Activated T-cell treated with anti-CD3 and anti-CD28 coated beads, Interleukin-2, amount 50 U/mL, for 24 hours (primary cell): Measurements from ENCODE around the gene PRAC1.
"Not testable (repeated sequence)": the region's sequence is repeated elsewhere in the genome, so short reads cannot be mapped to it uniquely, and the experiment has no call there.

Experiments used
- DNase-seq: peaks from one replicate; pipeline ENCODE4 v3.0.0-alpha.2; 2020
- H3K27ac Mint-ChIP-seq: 2 replicates; pipeline ENCODE4 v1.8.0; 2020; ENCODE audit warnings: mild to moderate bottlenecking, mixed read lengths
- H3K27me3 Mint-ChIP-seq: 2 replicates; pipeline ENCODE4 v1.8.0; 2020; ENCODE audit warnings: mixed read lengths
- H3K36me3 Mint-ChIP-seq: 2 replicates; pipeline ENCODE4 v1.8.0; 2020; ENCODE audit warnings: low read depth, mixed read lengths
- H3K4me1 Mint-ChIP-seq: 2 replicates; pipeline ENCODE4 v1.8.0; 2020; ENCODE audit warnings: low read depth, mixed read lengths
- H3K4me3 Mint-ChIP-seq: 2 replicates; pipeline ENCODE4 v1.8.0; 2020; ENCODE audit warnings: mild to moderate bottlenecking, moderate library complexity, mixed read lengths
- H3K9me3 Mint-ChIP-seq: 2 replicates; pipeline ENCODE4 v1.8.0; 2020; ENCODE audit warnings: mixed read lengths

The PRAC1 gene

DNA sequence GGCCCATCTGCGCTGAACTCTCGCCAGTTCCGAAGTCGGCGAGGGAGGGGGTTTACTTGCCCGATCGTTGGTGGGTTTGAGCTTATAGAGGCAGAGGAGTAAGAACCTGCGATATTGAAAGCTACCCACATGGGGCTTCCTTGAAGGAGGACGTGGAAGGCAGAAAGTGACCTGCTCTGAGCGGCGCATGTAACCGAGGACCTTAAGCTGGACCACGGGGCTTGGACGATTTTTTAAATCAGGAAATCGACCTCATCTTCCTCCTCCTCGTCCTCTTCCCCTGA, 2.6 kb upstream of the PRAC1 start:
- Mint-ChIP-seq H3K4me3 (peak overlapping the region; percentile 20), H3K9me3 (no peaks in the 10 kb centered on the region), H3K4me1 (peaks cover 42% of the 10 kb centered on the region), H3K27ac (no peak overlapping the region), H3K36me3 (no peaks in the 10 kb centered on the region), H3K27me3 (peaks cover 100% of the 10 kb centered on the region)
- peak; percentile 40 for DNase-seq

DNA sequence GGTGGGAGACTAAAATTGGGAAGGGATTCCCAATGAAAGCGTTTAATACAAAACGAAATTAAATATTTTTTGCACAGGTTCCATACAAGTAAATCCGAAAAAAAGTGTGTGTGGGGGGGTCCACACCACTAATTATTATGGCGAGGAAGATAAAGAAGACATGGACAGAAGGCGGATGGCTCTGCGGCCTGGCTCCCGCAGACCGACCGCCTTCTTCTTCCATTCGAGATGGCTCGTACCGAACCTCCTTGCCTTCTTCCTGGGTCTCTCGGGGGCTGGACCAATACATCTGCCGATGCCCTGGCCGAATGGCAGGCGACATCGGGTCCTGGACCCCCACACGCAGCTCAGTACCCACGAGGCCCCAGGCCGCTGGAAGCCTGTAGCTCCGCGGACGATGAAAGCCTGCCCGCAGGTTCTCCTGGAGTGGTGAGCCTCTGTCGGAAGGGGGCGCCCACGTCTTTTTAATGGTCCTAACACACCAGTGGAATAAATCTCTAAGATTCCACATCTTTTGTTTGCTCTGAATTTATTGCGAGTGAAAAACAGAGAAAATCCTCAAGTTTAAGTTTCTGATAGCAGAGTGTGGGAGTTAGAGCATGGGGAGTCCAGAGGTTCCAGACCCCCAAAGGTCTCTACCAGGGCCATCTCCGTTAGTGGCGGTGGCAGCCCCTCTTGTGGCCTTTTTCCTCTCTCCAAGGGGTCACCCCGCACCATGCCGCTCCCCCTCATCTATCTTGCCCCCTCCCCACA, 2.1 kb upstream of the PRAC1 start:
- Mint-ChIP-seq H3K4me1 (peaks cover 43% of the 10 kb centered on the region), H3K4me3 (peak overlapping the region; percentile 50), H3K27me3 (peaks cover 100% of the 10 kb centered on the region), H3K27ac (peak overlapping the region; percentile 52), H3K9me3 (no peaks in the 10 kb centered on the region), H3K36me3 (no peaks in the 10 kb centered on the region)
- DNase-seq = peak; percentile 81

DNA sequence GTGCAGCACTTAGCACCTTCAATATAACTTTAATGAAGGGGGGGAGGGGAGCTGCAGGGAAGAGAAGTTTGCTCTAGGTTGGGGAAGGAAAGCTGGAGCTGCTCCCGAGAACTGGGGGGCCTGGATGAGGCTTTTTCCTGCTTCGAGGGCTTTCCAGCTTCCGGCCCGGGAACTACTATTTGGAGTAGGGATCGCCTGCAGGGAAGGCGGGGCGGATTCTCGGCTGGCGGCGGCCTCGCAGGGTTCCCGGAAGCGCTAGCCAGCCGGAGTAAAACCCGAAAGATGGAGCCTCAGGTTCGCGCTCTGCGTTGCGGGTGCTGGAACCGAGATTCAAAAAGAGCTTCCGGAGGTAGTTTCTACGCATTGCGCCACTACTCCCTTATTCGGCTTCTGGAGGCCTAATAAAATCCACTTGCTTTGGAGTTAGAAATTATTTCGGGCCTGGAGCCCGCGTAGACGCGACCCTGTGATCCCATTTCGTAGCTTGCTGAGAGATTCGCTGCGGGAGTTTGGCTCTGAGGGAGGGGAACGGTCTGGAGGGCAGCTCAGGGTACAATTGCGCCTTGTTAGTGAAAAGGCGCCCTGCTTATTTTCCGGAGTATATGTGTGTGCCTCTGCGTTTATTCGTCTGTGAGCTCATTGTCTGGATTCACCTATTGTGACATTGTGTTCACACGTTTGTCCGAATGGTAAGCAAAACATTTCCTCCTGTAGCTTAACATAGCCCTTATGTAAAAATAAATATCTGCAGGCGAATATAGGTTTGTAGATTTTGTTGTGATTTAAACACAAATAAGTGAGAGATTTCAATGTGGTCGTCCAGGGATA, 1.3 kb upstream of the PRAC1 start:
- H3K36me3 Mint-ChIP-seq = no peaks in the 10 kb centered on the region
- no peak overlapping the region for H3K27ac Mint-ChIP-seq
- H3K9me3 Mint-ChIP-seq = no peaks in the 10 kb centered on the region
- peak overlapping the region; percentile 23 for H3K4me3 Mint-ChIP-seq
- H3K4me1 Mint-ChIP-seq = peaks cover 45% of the 10 kb centered on the region
- DNase-seq = peak; percentile 46
- H3K27me3 Mint-ChIP-seq = peaks cover 100% of the 10 kb centered on the region

DNA sequence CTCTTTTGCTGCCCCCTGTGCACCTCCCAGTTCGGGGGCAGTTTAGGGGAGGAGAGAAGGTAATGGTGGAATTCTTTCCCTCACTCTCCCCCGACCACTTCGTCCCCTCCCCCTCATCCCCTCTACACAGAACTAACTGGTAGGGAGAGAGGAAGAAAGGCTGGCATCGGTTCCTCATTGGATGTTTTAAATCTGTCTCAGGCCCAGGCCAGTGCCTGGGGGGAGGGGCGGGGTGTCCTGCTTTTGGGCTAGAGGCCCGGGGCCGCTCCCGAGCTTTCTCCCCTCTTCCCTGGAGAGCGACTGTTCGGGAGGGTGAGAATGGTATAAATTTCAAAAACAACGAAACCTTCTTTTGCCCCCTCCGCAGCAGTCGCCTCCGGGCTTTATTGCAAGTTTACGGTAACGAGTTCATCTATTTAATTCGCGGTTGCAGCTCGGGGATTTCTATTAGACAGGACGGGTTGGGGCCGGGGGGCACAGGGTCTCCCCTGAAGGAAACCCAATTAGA, 651 bp upstream of the PRAC1 start, which contains the start of gene PRAC2:
Gene PRAC2 (plus strand): TSS at position 271 of the 508 bp plus-strand sequence. CDS start 1,226 bp downstream, outside the sequence.
- peak within 1 kb of the TSS; percentile 23 for H3K4me3 Mint-ChIP-seq
- peaks cover 47% of the 10 kb centered on the region for H3K4me1 Mint-ChIP-seq
- peaks cover 100% of the 10 kb centered on the region for H3K27me3 Mint-ChIP-seq
- H3K27ac Mint-ChIP-seq = no peak within 1 kb of the TSS
- no peaks in the 10 kb centered on the region for H3K9me3 Mint-ChIP-seq
- no peaks in the 10 kb centered on the region for H3K36me3 Mint-ChIP-seq
- DNase-seq = no peak

DNA sequence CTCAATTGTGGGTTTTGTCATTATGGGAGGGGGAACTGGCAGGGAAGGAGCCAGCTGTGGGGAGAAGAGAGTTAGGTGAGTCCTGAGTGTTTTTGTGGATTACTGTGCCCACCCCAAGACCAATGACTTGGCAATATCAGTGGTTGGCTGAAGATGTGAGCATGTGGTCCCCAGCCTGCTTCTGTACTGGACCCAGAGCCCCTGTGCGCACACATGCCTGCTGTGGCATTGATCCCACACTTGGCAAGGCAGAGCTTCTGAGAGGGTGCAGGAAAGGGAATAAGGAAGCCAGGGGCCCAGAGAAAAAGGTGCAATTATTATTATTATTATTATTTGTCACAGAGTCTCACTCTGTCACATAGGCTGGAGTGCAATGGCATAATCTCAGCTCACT, 1.3 kb downstream of the PRAC1 start:
- Mint-ChIP-seq H3K27me3 (peaks cover 99% of the 10 kb centered on the region), H3K27ac (no peak overlapping the region), H3K36me3 (no peaks in the 10 kb centered on the region), H3K9me3 (no peaks in the 10 kb centered on the region), H3K4me3 (no peak overlapping the region), H3K4me1 (peaks cover 44% of the 10 kb centered on the region)
- DNase-seq = no peak

DNA sequence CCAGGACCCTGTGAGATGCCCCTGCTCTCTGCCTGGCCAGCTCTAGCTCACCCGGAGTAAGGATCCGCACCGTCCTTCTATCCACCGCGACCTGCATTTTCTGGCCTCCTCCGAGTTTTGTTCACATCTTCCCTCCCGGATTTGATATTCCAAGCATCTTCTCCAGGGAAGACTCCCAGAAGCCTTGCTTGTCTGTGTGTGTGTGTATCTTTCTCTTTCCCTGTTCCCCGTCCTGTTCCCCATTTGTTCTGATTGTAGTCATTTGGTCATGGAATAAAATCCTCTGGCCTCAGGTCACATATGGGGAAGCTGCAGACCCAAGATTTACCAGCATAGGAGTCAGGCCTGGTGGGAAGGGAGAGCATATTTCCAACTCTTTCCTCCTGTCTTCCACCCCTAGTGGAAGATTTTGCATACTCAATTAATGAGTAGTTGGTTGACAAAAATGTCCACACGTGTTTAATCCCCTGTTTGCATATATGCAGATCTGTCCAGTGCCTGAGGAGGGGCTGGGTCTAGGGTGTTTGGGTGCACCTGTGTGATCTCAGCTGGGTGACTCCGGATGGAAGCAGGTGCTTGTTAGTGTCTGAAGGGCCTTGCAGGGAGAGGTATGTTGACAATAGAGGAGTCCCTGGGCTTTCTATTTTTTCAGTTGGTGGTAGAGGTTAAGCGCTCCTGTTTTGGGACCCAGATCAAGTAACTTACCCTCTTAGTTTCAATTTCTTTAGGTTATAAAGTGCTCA, 1.9 kb downstream of the PRAC1 start:
- Mint-ChIP-seq H3K9me3 (no peaks in the 10 kb centered on the region), H3K36me3 (no peaks in the 10 kb centered on the region), H3K4me3 (no peak overlapping the region), H3K4me1 (peaks cover 43% of the 10 kb centered on the region), H3K27me3 (peaks cover 98% of the 10 kb centered on the region), H3K27ac (peak overlapping the region; percentile 61)
- DNase-seq = no peak

DNA sequence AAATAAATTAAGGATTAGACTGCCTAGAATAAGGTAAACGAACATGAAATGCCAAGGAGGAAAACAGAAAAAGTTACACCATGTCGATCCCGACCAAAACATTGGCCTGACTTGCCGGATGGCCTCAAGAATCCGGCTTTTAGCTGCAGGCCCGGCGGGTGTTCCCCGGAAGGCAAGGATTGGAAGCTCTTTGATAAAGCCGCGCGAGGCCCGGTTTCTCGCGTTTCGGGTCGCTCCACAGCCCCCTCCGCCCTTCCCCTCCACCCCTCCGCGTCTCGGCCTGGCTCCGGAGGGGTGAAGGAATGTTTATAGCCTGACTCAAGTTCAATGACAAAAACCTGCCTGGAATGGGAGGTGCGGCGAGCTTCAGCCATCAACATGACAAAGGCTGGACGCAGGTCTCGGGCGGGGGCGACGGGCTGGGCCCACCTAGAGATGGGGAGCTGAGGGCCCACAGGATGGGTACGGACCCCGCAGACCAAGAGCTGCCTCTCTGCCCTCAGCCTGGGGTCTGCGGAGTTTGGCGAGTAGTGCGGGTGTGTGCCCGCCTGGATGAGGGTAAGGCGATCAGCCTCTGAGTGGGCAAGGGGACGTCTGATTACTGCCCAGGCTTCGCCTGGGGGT, 2.6 kb downstream of the PRAC1 start:
- H3K36me3 Mint-ChIP-seq = no peaks in the 10 kb centered on the region
- no peak overlapping the region for H3K4me3 Mint-ChIP-seq
- H3K27ac Mint-ChIP-seq = no peak overlapping the region
- peak; percentile 37 for DNase-seq
- peaks cover 95% of the 10 kb centered on the region for H3K27me3 Mint-ChIP-seq
- peaks cover 37% of the 10 kb centered on the region for H3K4me1 Mint-ChIP-seq
- H3K9me3 Mint-ChIP-seq = no peaks in the 10 kb centered on the region

DNA sequence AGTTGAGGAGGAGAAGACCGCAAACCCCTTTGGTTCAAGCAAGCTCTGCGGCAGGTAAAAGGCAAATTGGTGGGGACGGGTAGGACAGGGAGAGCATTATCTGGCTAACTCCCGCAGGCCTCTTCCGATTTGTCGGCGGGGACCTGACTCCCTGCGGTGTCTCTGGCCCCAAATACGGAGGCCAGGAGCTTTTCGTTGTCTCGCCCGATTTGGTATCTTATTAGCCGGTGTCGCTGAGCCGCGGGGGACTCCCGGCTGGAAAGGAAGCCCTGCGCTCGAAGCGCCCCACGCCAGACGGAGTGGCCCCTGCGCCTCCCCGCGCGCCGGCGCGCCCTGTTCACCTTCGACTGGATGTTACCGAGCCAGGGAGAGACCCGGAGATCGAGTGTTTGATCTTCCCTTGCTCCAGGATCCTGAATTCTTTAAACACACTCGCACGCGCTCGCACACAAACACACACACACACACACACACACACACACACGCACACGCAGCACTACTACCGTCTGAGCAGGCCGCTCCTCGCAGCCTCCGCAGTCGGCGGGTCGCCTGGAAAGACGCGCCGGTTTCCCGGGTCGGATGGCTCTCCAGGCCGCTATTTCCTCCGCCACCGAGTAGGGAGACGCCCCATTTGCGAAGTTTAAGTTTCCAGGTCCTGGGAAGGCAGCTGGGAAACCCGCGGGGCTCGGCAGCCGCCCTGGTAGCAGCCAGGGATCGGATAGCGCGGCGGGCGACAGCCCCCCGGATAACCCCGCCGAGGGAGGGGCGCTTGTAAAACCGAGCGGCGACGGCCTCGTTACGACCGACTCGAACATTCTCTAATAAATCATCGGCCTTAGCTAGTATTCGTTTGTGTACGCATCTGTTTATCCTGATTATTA, 3.3 kb downstream of the PRAC1 start:
- Mint-ChIP-seq H3K27me3 (peaks cover 95% of the 10 kb centered on the region), H3K4me3 (peak overlapping the region; percentile 47), H3K36me3 (no peaks in the 10 kb centered on the region), H3K27ac (peak overlapping the region; percentile 80), H3K4me1 (peaks cover 29% of the 10 kb centered on the region), H3K9me3 (no peaks in the 10 kb centered on the region)
- peak; percentile 50 for DNase-seq

DNA sequence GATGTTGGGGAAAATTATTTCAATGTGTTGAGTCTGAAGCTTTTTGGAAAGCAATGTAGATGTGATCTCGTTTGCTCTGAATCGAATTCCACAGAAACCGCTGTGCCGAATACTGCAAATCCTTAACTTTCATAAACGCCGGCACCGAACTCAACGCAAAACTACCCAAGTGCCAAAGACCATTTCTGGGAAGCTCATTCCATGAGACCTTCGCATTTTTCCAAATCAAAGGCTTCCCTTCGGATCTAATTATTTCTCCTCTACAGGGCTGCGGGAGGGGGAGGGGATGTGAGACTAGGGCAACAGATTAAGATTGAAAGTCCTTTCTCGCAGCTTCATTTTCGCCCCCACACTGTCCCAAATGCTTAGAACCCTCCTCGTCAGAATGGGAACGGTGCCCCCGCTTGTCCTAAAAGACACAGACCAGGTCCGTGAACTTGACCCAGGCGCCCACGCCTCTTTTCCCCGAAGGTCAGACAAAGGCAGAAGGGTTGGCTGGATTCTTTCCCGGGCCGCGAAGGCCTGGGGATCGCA, 4.0 kb downstream of the PRAC1 start:
- Mint-ChIP-seq H3K4me1 (peaks cover 22% of the 10 kb centered on the region), H3K27me3 (peaks cover 93% of the 10 kb centered on the region), H3K36me3 (no peaks in the 10 kb centered on the region), H3K9me3 (no peaks in the 10 kb centered on the region), H3K27ac (peak overlapping the region; percentile 80), H3K4me3 (peak overlapping the region; percentile 47)
- DNase-seq = peak; percentile 36

DNA sequence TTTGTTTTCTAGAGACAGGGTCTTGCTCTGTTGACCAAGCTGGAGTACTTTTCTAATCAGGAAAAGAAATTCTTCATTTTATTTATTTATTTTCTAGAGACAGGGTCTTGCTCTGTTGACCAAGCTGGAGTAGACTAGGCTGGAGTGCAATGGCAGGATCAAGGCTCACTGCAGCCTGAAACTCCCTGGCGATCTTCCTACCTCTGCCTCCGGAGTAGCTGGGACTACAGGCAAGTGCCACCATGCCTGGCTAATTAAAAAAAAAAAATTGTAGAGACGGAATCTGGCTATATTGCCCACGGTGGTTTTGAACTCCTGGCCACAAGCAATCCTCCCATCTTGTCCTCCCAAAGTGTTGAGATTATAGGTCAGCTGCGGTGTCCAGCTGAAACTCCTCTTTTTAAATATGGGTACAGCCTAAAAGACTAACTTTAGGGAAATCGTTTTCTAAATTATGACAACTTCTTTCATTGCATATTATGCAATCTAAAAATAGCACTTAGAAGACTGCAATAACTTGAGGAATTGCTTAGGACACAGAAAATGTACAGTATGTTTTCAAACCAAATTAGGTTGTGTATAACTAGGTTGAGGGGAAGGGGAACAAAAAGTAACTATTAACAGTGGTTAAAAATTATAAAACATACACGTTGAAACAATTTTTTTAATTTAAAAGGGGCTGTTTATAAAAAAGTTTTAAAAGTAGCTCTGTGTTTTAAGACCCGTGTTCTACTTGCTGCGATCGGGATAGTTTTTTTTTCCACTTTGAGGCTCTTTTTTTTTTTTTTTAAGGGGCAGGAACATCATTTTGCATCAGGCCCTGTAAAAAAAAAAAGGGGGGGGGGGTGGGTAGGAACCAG, 4.7 kb downstream of the PRAC1 start:
- no peak for DNase-seq
- H3K27me3 Mint-ChIP-seq = peaks cover 89% of the 10 kb centered on the region
- H3K4me3 Mint-ChIP-seq = no peak overlapping the region
- no peaks in the 10 kb centered on the region for H3K9me3 Mint-ChIP-seq
- no peaks in the 10 kb centered on the region for H3K36me3 Mint-ChIP-seq
- H3K27ac Mint-ChIP-seq = no peak overlapping the region
- H3K4me1 Mint-ChIP-seq = peaks cover 19% of the 10 kb centered on the region

DNA sequence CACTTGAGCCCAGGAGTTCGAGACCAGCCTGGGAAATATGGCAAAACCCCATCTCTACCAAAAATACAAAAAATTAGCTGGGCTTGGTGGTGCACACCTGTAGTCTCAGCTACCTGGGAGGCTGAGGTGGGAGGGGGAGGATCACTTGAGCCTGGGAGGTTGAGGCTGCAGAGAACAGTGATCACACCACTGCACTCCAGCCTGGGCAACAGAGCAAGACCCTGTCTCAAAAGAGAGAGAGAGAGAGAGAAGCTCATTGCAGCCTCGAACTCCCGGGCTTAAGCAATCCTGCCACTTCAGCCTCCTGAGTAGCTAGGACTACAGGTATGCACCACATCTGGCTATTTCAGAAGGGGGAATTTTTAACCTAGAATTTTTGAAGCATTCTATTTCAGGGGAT, 5.8 kb downstream of the PRAC1 start:
- not testable (repeated sequence) for H3K4me3 Mint-ChIP-seq, H3K27ac Mint-ChIP-seq, H3K9me3 Mint-ChIP-seq, DNase-seq, H3K36me3 Mint-ChIP-seq
- Mint-ChIP-seq H3K4me1 (peaks cover 19% of the 10 kb centered on the region), H3K27me3 (peaks cover 84% of the 10 kb centered on the region)

DNA sequence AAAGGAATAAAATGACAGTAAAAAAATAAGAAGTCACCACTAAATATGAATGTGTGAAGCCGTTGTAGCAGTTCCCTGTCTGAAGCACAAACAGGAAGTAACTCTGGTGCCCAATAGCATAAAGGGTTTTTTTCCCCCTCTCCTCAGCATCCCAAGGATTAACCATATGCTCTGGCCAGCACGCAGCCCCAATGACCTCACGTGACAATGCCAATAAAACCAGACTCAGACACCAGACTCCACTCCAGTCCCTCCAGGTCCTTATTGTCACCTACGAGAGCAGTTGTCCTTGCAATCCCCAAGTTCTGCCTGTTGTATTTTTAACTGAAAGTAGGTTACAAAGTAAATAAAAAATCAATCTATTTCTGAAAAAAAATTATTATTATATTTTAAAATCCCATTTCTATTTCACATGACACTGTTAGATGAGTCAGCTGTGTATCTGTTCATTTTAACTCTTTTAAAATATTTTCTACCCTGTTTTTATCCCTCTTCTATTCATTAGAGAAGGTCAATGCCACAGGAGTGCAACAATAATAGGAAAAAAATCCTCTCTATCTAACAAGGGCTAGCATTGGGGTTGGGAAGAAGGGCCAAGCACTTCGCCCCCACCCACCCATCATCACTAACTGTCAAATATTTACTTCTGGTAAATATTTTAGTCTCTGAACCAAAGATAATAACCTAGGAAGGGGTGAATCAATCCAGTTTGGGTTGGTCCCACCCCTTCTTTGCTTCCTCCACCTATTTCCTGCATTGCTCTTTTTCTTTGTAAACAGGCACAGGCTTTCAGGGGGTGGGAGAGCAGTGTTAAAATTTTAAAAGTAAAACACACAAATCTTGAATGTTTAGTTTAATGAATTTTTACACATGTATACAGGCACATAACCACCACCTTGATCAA, 6.6 kb downstream of the PRAC1 start:
- Mint-ChIP-seq H3K27ac (no peak overlapping the region), H3K4me1 (peaks cover 19% of the 10 kb centered on the region), H3K36me3 (no peaks in the 10 kb centered on the region)

More for the DNA sequence above, 6.6 kb downstream of the PRAC1 start:
- Mint-ChIP-seq H3K9me3 (no peaks in the 10 kb centered on the region), H3K27me3 (peaks cover 83% of the 10 kb centered on the region), H3K4me3 (no peak overlapping the region)
- DNase-seq = no peak
